K562 (cell line): ENCODE results near the gene LRRC26. TPM values are rescaled to one million over a fixed set of nuclear protein-coding genes. Genes with fewer than 3 reads are reported as not detected.

Source experiments
- ATAC-seq: fragments of 200-7000 bp; cut with Tn5 transposase; 3 replicates; pipeline ENCODE4 v1.9.1; 2020; ENCODE audit warnings: moderate library complexity
- BruUV-seq: library from RNA; stranded (reverse); fragments of 400-500 nt; replicated peaks from 2 replicates; lab custom pipeline; 2021; lab: Mats Ljungman, UMichigan
- CTCF ChIA-PET: fragments of 300-600 bp; formaldehyde crosslinking; extraction: SDS; loops from one replicate; lab custom pipeline; 2021; ENCODE audit warnings: low intra/inter-chr PET ratio; lab: Yijun Ruan, JAX
- POLR2A ChIA-PET: fragments of 300-600, 350-650 bp; sonication (Branson Sonifier 250); formaldehyde crosslinking; extraction: SDS; loops from one replicate; lab custom pipeline; 2021; ENCODE audit warnings: antibody characterized with exemption, inconsistent platforms; lab: Yijun Ruan, JAX
- DNase-seq, 4 experiments: peaks; one replicate each; pipeline versions ENCODE4 v3.0.0 to v3.0.0-alpha.2; 2011 to 2018; ENCODE audit warnings: low spot score in 3 of 4, mixed read lengths in 3 of 4; ENCODE audit errors: extremely low read depth in 1 of 4
- FAIRE-seq: peaks from 2 replicates; lab custom pipeline; 2011; peaks lifted over from hg19 to GRCh38; lab: Jason Lieb, UNC
- H2AFZ ChIP-seq: 2 replicates; pipeline ENCODE4 v1.6.0; 2011; ENCODE audit warnings: low read depth, low read length, control low read depth, inconsistent platforms
- H3K27ac ChIP-seq: fragments of 200-600 bp; 3 replicates; pipeline ENCODE4 v1.8.0; 2011; ENCODE audit warnings: low read depth, mild to moderate bottlenecking, control low read depth, inconsistent platforms, low read length, moderate library complexity, mixed read lengths; ENCODE audit errors: extremely low read depth
- H3K27me3 ChIP-seq, 2 experiments: fragments of 300-600 bp in 1 of 2; 2 replicates in 1 of 2; 3 replicates in 1 of 2; pipeline versions ENCODE4 v1.6.0 to v1.8.0; 2011; ENCODE audit warnings: inconsistent platforms in 2 of 2, low read length in 2 of 2, mild to moderate bottlenecking in 1 of 2, mixed read lengths in 1 of 2, moderate library complexity in 1 of 2; ENCODE audit not compliant: control insufficient read depth in 2 of 2, insufficient read depth in 2 of 2
- H3K36me3 ChIP-seq: fragments of 300-600 bp; 3 replicates; pipeline ENCODE4 v1.8.0; 2011; ENCODE audit warnings: mild to moderate bottlenecking, low read length, inconsistent platforms; ENCODE audit not compliant: control insufficient read depth, insufficient read depth
- H3K4me1 ChIP-seq, 2 experiments: fragments of 200-600 bp in 1 of 2; replicated peaks in 1 of 2; 2 replicates in 1 of 2; 3 replicates in 1 of 2; pipeline versions ENCODE4 v1.5.1 to v1.8.0; 2011; ENCODE audit warnings: inconsistent platforms in 2 of 2, low read length in 2 of 2, mild to moderate bottlenecking in 1 of 2, mixed read lengths in 1 of 2, moderate library complexity in 1 of 2; ENCODE audit not compliant: control insufficient read depth in 2 of 2, insufficient read depth in 2 of 2
- H3K4me2 ChIP-seq: 2 replicates; pipeline ENCODE4 v1.6.1; 2011; ENCODE audit warnings: low read length, control low read depth, inconsistent platforms, mixed read lengths; ENCODE audit not compliant: insufficient read depth
- H3K4me3 ChIP-seq: fragments of 200-600 bp; sonication (generic), shearing (Covaris generic); 2 replicates; pipeline ENCODE4 v1.5.1; 2016; ENCODE audit warnings: control low read depth, inconsistent platforms
- H3K79me2 ChIP-seq: fragments of 200-600 bp; 3 replicates; pipeline ENCODE4 v1.8.0; 2011; ENCODE audit warnings: low read length, inconsistent platforms; ENCODE audit not compliant: control insufficient read depth, insufficient read depth
- H3K9ac ChIP-seq, 2 experiments: 2 replicates each; pipeline versions ENCODE4 v1.6.0 to v1.6.1; 2011; ENCODE audit warnings: low read depth in 2 of 2, low read length in 2 of 2, control low read depth in 1 of 2, inconsistent platforms in 1 of 2, mild to moderate bottlenecking in 1 of 2, mixed read lengths in 1 of 2; ENCODE audit not compliant: insufficient read depth in 1 of 2
- H3K9me1 ChIP-seq: one replicate; pipeline ENCODE4 v1.6.0; 2011; ENCODE audit warnings: inconsistent platforms, mild to moderate bottlenecking, low read length, moderate library complexity; ENCODE audit not compliant: control insufficient read depth, insufficient read depth
- H3K9me3 ChIP-seq: replicated peaks from 2 replicates; pipeline ENCODE4 v1.5.1; 2011; ENCODE audit warnings: low read depth, low read length, inconsistent platforms; ENCODE audit not compliant: control insufficient read depth, insufficient read depth
- H4K20me1 ChIP-seq: replicated peaks from 2 replicates; pipeline ENCODE4 v1.6.1; 2011; ENCODE audit warnings: low read length, inconsistent platforms, mixed read lengths; ENCODE audit not compliant: control insufficient read depth, insufficient read depth
- CREB1 ChIP-seq, 2 experiments: sonication (generic) in 1 of 2; formaldehyde crosslinking in 1 of 2; IDR thresholded peaks; 2 replicates each; pipeline versions ENCODE4 v1.6.1 to v1.8.0; 2012 to 2022; ENCODE audit warnings: inconsistent platforms in 1 of 2, mild to moderate bottlenecking in 1 of 2, missing genetic modification reagents in 1 of 2, moderate library complexity in 1 of 2
- DACH1 ChIP-seq: fragments of 450-650 bp; IDR thresholded peaks from 2 replicates; pipeline ENCODE4 v1.6.1; 2018; ENCODE audit not compliant: partially characterized antibody
- DNMT1 ChIP-seq: fragments of 450-650 bp; IDR thresholded peaks from 2 replicates; pipeline ENCODE4 v1.6.1; 2016; ENCODE audit warnings: antibody characterized with exemption, mild to moderate bottlenecking
- SOX6 ChIP-seq: fragments of 450-650 bp; IDR thresholded peaks from 2 replicates; pipeline ENCODE4 v1.6.1; 2014; ENCODE audit warnings: mild to moderate bottlenecking
- TCF3 ChIP-seq: sonication (generic); formaldehyde crosslinking; IDR thresholded peaks from 2 replicates; pipeline ENCODE4 v1.4.0; 2020; ENCODE audit warnings: mild to moderate bottlenecking, missing genetic modification reagents
- YY1 ChIP-seq, 3 experiments: IDR thresholded peaks; 2 replicates each; pipeline ENCODE4 v1.6.1; 2011; ENCODE audit warnings: low read length in 2 of 3, mild to moderate bottlenecking in 2 of 3, moderate library complexity in 2 of 3, borderline replicate concordance in 1 of 3, control low read depth in 1 of 3, low read depth in 1 of 3; ENCODE audit not compliant: insufficient read depth in 3 of 3, insufficient replicate concordance in 2 of 3, control insufficient read depth in 1 of 3, insufficient read length in 1 of 3; ENCODE audit errors: extremely low read depth in 1 of 3
- WGBS: fragments of 100-300 bp; shearing (Covaris generic); methylation state at CpG from one replicate; pipeline ENCODE4 v1.1.6; 2016; ENCODE audit warnings: low coverage, mixed read lengths; ENCODE audit not compliant: insufficient coverage; ENCODE audit errors: missing lambda C conversion rate; 5-methylcytosine and 5-hydroxymethylcytosine counted together
- in situ Hi-C: fragments of 300-500 bp; cut with MboI; formaldehyde crosslinking; loops from 4 replicates; pipeline ENCODE4 v1.15.0; 2018; ENCODE audit warnings: inconsistent platforms, mixed read lengths
- intact Hi-C: fragments of 100-400 bp; cut with micrococcal nuclease; formaldehyde crosslinking; loops from 2 replicates; pipeline ENCODE4 v1.14.2; 2022
- polyA plus RNA-seq, 8 experiments: library from polyadenylated mRNA; depleted of rRNA in 4 of 8; stranded (reverse) in 5 of 8; unstranded in 3 of 8; fragments of >200 nt; fragmentation: Nextera tagmentation in 2 of 8; fragmentation: Illumina TruSeq in 1 of 8; extraction: Ambion mirVana in 2 of 8; extraction: Trizol in 1 of 8; gene quantifications; 2 replicates each; pipeline versions ENCODE4 v1.2.1 to v1.2.3, GENCODE V29; 2011 to 2014; ENCODE audit warnings: inconsistent platforms in 1 of 8, missing spikeins in 1 of 8
- total RNA-seq, 7 experiments: library from RNA; depleted of rRNA in 6 of 7; stranded (reverse); fragments of >200 nt in 6 of 7; fragmentation: Illumina TruSeq in 2 of 7; extraction: Trizol in 2 of 7; gene quantifications; 2 replicates each; pipeline versions ENCODE4 v1.2.1 to v1.2.3, GENCODE V29; 2011 to 2021; ENCODE audit warnings: low replicate concordance in 1 of 7

The LRRC26 gene
- total and polyA plus RNA-seq, 9 of the 15 experiments (the other 6 are each of a cell fraction or from before 2014, with no cell fraction given): not detected

- no peak for FAIRE-seq
- ChIA-PET CTCF (no interaction called here), POLR2A (interaction anchor here (0.6 to 1.6 kb wide), 8 partner anchors 9 to 128 kb away, joined by 3 to 5 read pairs (median 4); partner anchors contain the start of gene TUBB4B)
- TF ChIP-seq SOX6: no peak
- TF ChIP-seq DNMT1: no peak
- TF ChIP-seq YY1 (IDR thresholded peaks at IDR 0.05; ENCODE audit: borderline replicate concordance in 1 of 3, control insufficient read depth in 1 of 3, extremely low read depth in 1 of 3, insufficient read depth in 3 of 3, insufficient read length in 1 of 3, insufficient replicate concordance in 2 of 3, low read depth in 1 of 3, low read length in 2 of 3): no peak
- no peak for TF ChIP-seq CREB1 (IDR thresholded peaks at IDR 0.05)
- no peak for TF ChIP-seq CREB1 (CRISPR knock-in tag; IDR thresholded peaks at IDR 0.05)
- TF ChIP-seq TCF3: no peak
- no peak for TF ChIP-seq DACH1
- Histone ChIP-seq H3K4me2 (no peak overlapping the region), H3K4me1 (peaks cover 0 to 93% of the 10 kb centered on the region in 2 experiments; a peak in 2 of 5 replicates), H3K4me3 (no peak overlapping the region), H3K9me1 (no peaks in the 10 kb centered on the region), H3K27me3 (peaks cover 22 to 33% of the 10 kb centered on the region in 2 experiments; a peak in 4 of 5 replicates), H3K27ac (no peak overlapping the region), H3K36me3 (no peaks in the 10 kb centered on the region), H3K79me2 (no peaks in the 10 kb centered on the region), H4K20me1 (peaks cover 3% of the 10 kb centered on the region; the same call in 1 of the 2 replicates), H3K9ac (peak overlapping the region in 1 of 2 experiments; percentile 9; a peak in 2 of 4 replicates), H2AFZ (no peak overlapping the region), H3K9me3 (no peaks in the 10 kb centered on the region)
- 24% methylated on average over 19 of the region's 22 CpGs for WGBS
- in situ Hi-C loops (no loop called here), intact Hi-C loops (no loop called here)
- no TSS peak for BruUV-seq
- DNase-seq: peak in 1 of 4 experiments; percentile 10
- no peak for ATAC-seq
Measured at GRCh38 chr9:137171149-137171900, 1.5 kb upstream of the LRRC26 start.
